HG03135 (cell line): Measurements from ENCODE around the gene NDUFS2.
"Not testable (repeated sequence)": the region's sequence is repeated elsewhere in the genome, so short reads cannot be mapped to it uniquely, and the experiment has no call there.

ENCODE experiments used
- ATAC-seq: cut with Tn5 transposase; IDR thresholded peaks from one replicate; pipeline ENCODE4 v1.9.1; 2021; ENCODE audit warnings: mild to moderate bottlenecking, moderate library complexity; ENCODE audit not compliant: unreplicated experiment

Gene NDUFS2

DNA sequence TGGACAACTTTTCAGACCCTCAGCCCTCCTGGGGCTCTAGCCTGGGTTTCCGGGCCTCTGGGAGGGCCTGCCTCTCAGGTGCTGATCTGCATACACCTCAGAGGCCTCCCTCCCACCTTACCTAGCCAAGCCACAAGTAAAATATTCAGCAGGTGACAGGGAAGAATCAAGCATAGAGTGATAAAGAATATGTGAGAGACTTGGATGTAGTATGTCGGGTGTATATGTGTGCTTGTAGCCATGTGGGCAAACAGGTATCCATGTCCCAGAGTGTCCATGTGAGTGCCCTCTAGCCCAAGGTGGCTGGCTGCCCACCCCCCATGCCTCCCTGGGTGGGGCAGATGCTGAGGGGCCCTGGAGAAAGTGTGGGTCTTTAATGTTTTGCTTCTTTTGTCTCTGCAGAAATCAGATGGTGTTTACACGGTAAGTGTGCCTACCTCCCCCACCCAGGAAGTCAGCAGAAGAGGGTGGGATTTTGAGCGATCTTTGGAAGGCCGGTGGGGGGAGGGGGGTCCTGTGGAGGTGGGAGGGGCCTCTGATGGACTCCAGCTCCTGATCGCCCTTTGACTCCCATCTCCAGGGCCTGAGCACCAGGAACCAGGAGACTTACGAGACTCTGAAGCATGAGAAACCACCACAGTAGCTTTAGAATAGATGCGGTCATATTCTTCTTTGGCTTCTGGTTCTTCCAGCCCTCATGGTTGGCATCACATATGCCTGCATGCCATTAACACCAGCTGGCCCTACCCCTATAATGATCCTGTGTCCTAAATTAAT, 16.3 kb downstream of the NDUFS2 start:
- no peak for ATAC-seq

- ATAC-seq: no peak
Observed at GRCh38 chr1:161219078-161219892, 17.1 kb downstream of the NDUFS2 start.

DNA sequence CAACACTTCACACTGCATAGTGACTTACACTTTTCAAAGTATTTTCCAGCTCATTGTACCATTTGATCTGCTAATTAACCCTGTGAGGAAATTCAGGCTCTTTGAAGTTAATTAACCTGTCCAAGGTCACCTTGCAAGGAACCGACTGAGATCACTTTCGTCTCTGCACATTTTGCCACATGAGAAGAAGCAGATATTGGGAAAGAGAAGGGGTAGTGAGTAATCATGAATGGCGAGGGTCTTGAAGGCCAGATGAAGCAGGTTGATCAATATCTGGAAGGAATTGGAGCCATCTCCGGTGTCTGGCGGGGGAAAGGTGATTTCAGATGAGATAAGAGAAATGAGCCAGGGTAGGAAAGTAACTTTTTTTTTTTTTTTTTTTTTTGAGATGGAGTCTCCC, 17.8 kb downstream of the NDUFS2 start:
- ATAC-seq: no peak

DNA sequence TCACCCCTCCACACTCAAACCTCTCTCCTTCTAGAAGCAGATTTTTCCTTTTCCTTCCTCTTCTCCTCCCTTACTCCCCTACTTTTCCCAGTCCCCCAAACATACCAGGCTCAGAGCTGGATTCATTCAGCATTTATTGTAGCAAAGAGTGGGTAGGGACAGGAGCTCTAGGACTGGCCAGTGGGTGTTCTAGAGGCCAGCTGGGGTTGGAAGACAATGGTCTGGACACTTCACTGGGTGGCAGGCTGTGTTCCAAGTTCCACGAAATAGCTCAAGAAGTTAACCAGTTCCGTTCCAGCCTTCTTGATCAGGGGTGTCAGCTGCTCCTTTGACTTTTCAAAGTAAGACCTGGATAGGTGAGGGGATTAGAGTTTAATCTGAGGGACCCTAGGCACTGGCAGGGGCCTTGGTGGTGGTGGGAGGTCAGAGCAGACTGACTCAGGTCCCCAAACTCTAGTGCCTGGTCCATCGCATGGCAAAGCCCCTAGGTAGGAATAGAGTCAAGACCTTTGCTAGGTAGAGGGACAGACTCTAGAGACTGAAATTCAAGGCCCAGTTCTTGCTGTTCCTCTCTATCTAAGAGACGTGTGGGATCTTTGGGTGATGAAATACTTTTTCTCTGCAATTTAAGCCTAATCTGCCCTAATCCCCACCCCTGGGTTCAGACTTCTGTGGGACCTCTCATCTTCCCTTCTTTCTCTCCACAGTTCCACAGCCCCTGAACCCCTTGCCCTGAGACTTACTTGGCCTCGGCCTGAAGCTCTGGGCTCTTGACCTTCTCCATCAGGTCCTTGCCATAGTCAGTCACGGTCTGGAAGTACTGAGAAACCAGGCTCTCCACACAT, 20.2 kb downstream of the NDUFS2 start:
- no peak for ATAC-seq

- ATAC-seq: no peak
Observed at GRCh38 chr1:161223805-161224694, 21.9 kb downstream of the NDUFS2 start.

DNA sequence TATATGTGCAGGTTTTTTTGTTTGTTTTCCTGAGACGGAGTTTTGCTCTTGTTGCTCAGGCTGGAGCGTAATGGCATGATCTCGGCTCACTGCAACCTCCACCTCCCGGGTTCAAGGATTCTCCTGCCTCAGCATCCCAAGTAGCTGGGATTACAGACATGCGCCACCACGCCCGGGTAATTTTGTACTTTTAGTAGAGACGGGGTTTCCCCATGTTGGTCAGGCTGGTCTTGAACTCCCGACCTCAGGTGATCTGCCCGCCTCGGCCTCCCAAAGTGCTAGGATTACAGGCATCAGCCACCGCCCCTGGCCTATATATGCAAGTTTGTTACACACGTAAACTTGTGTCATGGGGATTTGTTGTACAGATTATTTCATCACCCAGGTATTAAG, 22.5 kb downstream of the NDUFS2 start:
- not testable (repeated sequence) for ATAC-seq

DNA sequence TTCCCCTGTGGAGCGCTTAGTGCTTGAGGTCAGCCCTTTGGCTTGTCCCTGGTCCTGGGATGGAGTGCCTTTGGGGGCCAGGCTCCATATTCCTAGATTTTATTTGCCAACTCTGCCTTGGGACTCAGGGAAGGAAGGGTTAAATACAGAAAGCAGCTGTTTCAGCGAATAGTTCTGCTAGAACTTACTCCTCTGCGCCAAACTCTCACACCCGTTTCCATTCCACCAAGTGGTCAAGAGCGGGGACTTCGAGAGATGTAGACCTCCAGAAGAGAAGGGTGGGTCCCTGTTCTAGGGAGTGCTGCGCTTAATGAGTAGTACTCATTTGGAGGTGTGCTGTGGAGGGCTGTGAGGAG, 23.0 kb downstream of the NDUFS2 start:
- no peak for ATAC-seq

DNA sequence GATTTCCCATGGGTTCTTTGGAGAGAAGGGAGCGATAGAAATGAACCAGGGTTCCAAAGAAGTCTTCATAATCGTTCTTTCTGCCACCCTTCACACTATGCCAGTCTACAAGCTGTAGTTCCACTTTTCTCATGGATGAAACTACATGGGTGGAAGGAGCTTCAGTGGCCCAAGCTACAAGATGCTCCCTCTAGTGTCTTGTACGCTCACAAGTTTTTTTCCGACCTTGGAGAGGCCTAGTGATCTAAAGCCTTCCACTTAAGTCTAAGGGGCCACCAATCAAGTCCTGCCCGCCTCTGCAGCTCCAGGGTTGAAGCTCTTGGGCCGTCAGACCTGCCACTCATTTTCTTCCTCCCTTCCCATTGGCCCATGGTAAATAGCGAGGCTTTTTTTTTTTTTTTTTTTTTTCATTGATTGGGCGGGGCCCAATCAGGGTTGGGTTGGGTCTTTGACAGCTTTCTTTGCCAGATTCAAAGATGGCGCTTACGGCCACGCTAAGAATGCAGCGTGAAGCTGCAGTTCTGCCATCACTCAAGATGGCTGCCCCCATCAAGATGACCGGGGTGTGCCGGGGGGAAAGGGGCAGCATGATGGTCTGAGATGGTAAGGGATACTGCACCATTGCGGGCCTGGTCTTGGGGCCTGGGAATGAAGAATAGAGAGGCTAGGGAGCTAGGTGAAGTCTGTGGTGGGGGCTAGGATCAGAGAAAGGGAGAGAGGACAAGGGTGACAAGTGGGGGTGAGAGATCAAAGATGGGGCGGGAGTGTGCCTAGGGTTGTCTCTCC, 23.6 kb downstream of the NDUFS2 start, which contains the start of gene TOMM40L:
TSS of gene TOMM40L (plus strand) at position 527 of the 786 bp plus-strand sequence. CDS start 430 bp downstream, outside the sequence.
- ATAC-seq: peak; percentile 97

DNA sequence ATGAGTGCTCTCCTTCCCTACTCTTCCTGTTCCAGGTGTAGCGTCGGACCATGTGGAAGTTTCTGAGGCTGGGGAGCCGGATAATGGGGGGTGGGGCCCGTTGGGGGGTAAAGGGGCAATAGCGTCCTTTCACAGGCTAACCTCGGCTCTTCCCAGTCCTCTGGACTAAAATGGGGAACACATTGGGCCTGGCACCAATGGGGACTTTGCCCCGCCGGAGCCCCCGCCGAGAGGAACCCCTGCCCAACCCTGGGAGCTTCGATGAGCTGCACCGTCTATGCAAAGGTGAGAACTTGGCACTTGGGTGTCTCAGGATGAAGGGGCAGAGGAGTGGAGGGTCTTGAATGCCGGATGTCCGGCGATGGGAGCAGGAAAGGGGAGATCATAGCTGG, 24.1 kb downstream of the NDUFS2 start:
- no peak for ATAC-seq

DNA sequence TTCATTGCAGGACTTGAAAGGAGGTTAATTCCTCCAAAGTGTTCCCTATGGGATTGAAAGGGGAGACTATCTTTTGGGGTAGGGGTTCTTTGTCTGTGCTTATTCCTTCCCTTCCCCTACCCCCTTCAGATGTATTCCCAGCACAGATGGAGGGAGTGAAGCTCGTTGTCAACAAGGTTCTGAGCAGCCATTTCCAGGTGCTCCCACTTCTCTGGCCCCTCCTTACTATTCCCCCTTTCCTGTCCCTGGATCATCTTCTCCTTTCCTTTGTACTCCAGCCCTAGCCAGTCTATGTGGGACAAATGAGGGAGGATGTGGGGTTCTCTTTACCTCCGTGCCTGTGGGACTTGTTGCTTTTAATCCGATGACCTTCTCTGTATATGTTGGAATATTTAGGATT, 24.6 kb downstream of the NDUFS2 start:
- no peak for ATAC-seq

GRCh38 chr1:161227196-161227871, 25.2 kb downstream of the NDUFS2 start:
- peak; percentile 40 for ATAC-seq

DNA sequence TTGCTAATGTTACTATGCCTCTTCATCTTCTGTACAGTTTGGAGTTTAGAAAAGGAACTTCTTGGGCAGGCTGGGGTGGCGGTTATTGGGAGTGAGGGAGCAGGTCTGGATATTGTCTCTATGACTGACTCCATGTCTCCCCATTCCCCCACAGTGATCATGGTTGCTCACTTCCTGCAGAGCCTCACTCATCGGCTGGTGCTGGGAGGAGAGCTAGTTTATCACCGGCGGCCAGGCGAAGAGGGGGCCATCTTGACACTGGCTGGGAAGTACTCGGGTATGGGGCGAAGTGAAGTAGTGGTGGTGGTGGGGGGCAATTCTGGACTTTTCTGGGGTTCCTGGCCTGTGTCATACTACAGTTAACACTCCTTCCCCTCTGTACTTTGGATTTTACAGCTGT, 25.9 kb downstream of the NDUFS2 start:
- ATAC-seq: no peak

DNA sequence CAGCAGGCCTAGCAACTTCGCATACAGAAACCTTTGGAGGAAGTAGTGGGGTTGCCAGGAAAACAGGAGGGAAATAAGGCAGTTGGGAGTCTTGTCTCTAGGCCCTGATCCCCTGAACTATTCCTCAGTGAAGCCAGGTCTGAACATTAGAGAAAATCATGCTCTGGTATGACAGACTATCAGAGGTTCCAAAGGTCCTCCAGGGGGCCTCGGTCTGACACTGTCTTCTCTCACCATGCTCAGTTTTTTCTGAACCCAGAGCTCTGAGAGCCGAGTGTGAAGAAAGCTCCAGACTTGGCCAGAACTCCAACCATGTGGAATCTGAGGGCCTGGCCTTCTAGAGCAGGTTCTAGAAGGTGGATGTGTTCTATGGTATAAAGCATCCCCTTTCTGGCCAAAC, 27.7 kb downstream of the NDUFS2 start:
- no peak for ATAC-seq

- ATAC-seq: no peak
Observed at GRCh38 chr1:161230762-161231161, 28.6 kb downstream of the NDUFS2 start.

DNA sequence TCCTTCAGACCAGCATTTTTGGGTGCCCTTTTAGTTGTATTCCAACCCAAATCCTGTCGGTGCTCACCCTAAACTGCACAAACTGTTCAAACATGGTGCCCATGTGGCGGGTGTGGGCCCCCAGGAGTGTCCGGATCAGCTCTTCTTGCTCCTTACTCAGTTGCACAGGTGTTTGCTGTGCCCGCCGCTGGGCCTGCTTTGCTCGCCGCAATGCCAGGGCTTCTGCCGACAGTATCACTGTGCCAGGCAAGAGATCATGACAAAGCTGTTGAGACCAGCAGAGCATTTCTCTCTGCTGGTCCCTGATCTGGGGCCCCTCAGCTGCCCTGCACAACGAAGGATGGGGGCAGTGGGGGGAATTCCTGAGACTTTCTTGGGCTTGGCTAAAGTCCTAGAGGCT, 30.9 kb downstream of the NDUFS2 start:
- ATAC-seq: no peak

- no peak for ATAC-seq
Observed at GRCh38 chr1:161235957-161236775, 34.0 kb downstream of the NDUFS2 start.

- no peak for ATAC-seq
Observed at GRCh38 chr1:161238039-161238473, 35.9 kb downstream of the NDUFS2 start, which contains the start of gene NR1I3. Gene NR1I3 (minus strand): TSS chr1:161238203. CDS start chr1:161236565, 1,638 bp downstream.

DNA sequence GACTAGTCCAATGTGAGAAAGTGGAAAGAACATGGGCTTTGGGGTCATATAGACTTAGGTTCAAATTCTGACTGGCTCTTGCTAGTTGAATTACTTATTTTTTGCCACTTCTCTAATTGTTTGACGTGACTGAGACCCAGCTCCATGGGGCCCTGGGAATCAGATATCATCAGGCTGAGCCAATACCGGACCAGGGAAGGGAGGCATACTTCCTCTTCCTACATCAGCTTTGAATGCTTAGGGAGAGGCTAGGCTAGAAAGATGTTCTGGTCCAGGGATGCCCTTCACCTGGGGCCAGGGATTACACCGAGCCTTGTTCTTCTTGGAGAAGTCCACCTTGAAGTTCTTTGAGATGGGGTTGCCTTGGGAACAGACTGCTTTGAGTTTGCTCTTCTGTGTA, 39.5 kb downstream of the NDUFS2 start:
- ATAC-seq: no peak
